ENCODE data around the gene THOP1. TPM values are rescaled to one million over a fixed set of nuclear protein-coding genes. Genes with fewer than 3 reads are reported as not detected.

THOP1 gene
- polyA plus RNA-seq, 2 of the 4 experiments (the other 2 are of a cell fraction) = 43.5 to 90.5 TPM

GRCh38 chr19:2739602-2740313 lies 45.5 kb upstream of the THOP1 start, which contains the start of gene SLC39A3 (continued):
- TF ChIP-seq FOSL2 (IDR thresholded peaks at IDR 0.05) (no peak), FOSL2 (CRISPR knock-in tag; IDR thresholded peaks at IDR 0.05) (no peak), MAZ (IDR thresholded peaks at IDR 0.05; ENCODE audit: borderline replicate concordance, low read depth, low read length) (0 out of 2 replicates have a peak, but pooled peaks have one; percentile 43), ZNF302 (CRISPR knock-in tag; IDR thresholded peaks at IDR 0.05) (0 out of 2 replicates have a peak, but pooled peaks have one; percentile 45), NFE2L2 (conservative IDR thresholded peaks at IDR 0.05; ENCODE audit: low read length) (no peak), SMC3 (IDR thresholded peaks at IDR 0.05) (no peak), GATA3 (IDR thresholded peaks at IDR 0.05; ENCODE audit: borderline replicate concordance) (no peak; the same call in 1 of the 2 replicates), BCL3 (IDR thresholded peaks at IDR 0.05) (no peak), PHF8 (IDR thresholded peaks at IDR 0.05; ENCODE audit: borderline replicate concordance, low read depth) (peak; percentile 74; the same call in 1 of the 2 replicates), KDM5A (IDR thresholded peaks at IDR 0.05) (0 out of 2 replicates have a peak, but pooled peaks have one; percentile 27), ZSCAN20 (CRISPR knock-in tag; IDR thresholded peaks at IDR 0.05) (peak; percentile 81; the same call in 1 of the 2 replicates), TFCP2L1 (CRISPR knock-in tag; IDR thresholded peaks at IDR 0.05) (0 out of 2 replicates have a peak, but pooled peaks have one; percentile 24), CBX8 (IDR thresholded peaks at IDR 0.05) (no peak), MYC (IDR thresholded peaks at IDR 0.05; ENCODE audit: borderline replicate concordance, low read length) (no peak), SREBF2 (IDR thresholded peaks at IDR 0.05) (no peak), ZFP36 (IDR thresholded peaks at IDR 0.05; ENCODE audit: borderline replicate concordance, partially characterized antibody) (peak; percentile 16), HEYL (CRISPR knock-in tag; IDR thresholded peaks at IDR 0.05) (0 out of 2 replicates have a peak, but pooled peaks have one; percentile 58), RAD21 (conservative IDR thresholded peaks at IDR 0.05 in 1 of 2, IDR thresholded peaks at IDR 0.05 in 1 of 2) (no peak), FOSB (CRISPR knock-in tag; IDR thresholded peaks at IDR 0.05) (no peak), CEBPB (IDR thresholded peaks at IDR 0.05) (no peak), CHD4 (IDR thresholded peaks at IDR 0.05; ENCODE audit: borderline replicate concordance) (no peak), ESRRA (IDR thresholded peaks at IDR 0.05; ENCODE audit: borderline replicate concordance, low read length) (no peak), RCOR1 (IDR thresholded peaks at IDR 0.05; ENCODE audit: low read depth, low read length) (no peak), RNF2 (IDR thresholded peaks at IDR 0.05; ENCODE audit: borderline replicate concordance, low read depth) (no peak), JUN (IDR thresholded peaks at IDR 0.05) (peak in 1 of 2 experiments; percentile 62; a peak in 3 of 5 replicates), POLR2AphosphoS2 (conservative IDR thresholded peaks at IDR 0.05; ENCODE audit: low read length) (no peak)
- TF ChIP-seq, protein P1, sequence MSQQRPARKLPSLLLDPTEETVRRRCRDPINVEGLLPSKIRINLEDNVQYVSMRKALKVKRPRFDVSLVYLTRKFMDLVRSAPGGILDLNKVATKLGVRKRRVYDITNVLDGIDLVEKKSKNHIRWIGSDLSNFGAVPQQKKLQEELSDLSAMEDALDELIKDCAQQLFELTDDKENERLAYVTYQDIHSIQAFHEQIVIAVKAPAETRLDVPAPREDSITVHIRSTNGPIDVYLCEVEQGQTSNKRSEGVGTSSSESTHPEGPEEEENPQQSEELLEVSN (IDR thresholded peaks at IDR 0.05; ENCODE audit: borderline replicate concordance, low read depth) = no peak
- TF ChIP-seq, protein P2, sequence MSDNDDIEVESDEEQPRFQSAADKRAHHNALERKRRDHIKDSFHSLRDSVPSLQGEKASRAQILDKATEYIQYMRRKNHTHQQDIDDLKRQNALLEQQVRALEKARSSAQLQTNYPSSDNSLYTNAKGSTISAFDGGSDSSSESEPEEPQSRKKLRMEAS (IDR thresholded peaks at IDR 0.05) = peak; percentile 58; the same call in 1 of the 2 replicates

DNA sequence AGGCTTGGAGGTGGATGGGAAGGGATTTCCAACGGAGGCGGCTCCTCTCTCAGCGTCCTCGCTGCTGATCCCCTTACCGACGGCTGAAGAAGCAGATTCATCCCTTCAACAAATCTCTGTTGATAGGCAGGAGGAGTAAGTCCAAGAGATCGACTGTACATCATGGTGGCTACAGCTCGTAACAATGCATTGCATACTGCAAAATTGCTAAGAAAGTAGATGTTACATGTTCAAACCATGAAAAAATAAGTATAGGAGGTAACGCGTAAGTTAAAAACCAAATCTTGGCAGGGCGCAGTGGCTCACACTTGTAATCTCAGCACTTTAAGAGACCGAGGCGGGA lies 45.0 kb upstream of the THOP1 start:
- FAIRE-seq = no peak
- Histone ChIP-seq H3K4me1 (0 out of 3 replicates have a peak, but pooled peaks cover 3% of the 10 kb centered on the region), H3K4me3 (no peak overlapping the region), H3K27ac (no peak overlapping the region), H3K9me3 (no peaks in the 10 kb centered on the region), H3K4me2 (0 out of 3 replicates have a peak overlapping the region, but pooled peaks have one; percentile 20)
- POLR2A ChIA-PET = interaction anchor here (0.7 kb wide), 1 partner anchor 39 kb away, joined by 4 read pairs; no protein-coding TSS in a partner anchor
- DNase-seq (ENCODE audit: low read depth in 1 of 2, low spot score in 1 of 2) = no peak
- CTCF ChIA-PET = interaction anchor here (0.6 to 4.2 kb wide), 3 partner anchors 9 to 412 kb away, joined by 4 to 16 read pairs (median 11); no protein-coding TSS in a partner anchor
- no peak for ATAC-seq
- TF ChIP-seq RAD21 (conservative IDR thresholded peaks at IDR 0.05 in 1 of 2, IDR thresholded peaks at IDR 0.05 in 1 of 2) (no peak), HDAC2 (IDR thresholded peaks at IDR 0.05) (peak; percentile 13; the same call in 1 of the 2 replicates)
- WGBS (ENCODE audit: missing lambda C conversion rate) = 51% methylated on average over 13 of the region's 13 CpGs

Measured in A549 (cell line).